HepG2 (cell line): ENCODE results near the gene SIRT6. TPM values are rescaled to one million over a fixed set of nuclear protein-coding genes. Genes with fewer than 3 reads are reported as not detected.

Experiments
- ATAC-seq: fragments of 200-7000 bp; cut with Tn5 transposase; 3 replicates; pipeline ENCODE4 v1.9.1; 2020; ENCODE audit warnings: mild to moderate bottlenecking, moderate library complexity
- Bru-seq: library from RNA; stranded (reverse); fragments of 400-500 nt; gene quantifications from one replicate; lab custom pipeline; 2021; lab: Mats Ljungman, UMichigan
- BruChase-seq, 2 experiments: library from RNA; stranded (reverse); fragments of 400-500 nt; gene quantifications; one replicate each; lab custom pipeline; 2021; lab: Mats Ljungman, UMichigan
- BruUV-seq: library from RNA; stranded (reverse); fragments of 400-500 nt; replicated peaks from 2 replicates; lab custom pipeline; 2021; lab: Mats Ljungman, UMichigan
- CTCF ChIA-PET: fragments of 300-600 bp; formaldehyde crosslinking; extraction: SDS; loops from one replicate; lab custom pipeline; 2021; ENCODE audit warnings: low total read pairs, inconsistent platforms, low intra/inter-chr PET ratio; lab: Yijun Ruan, JAX
- POLR2A ChIA-PET: fragments of 350-600 bp; sonication (Branson Sonifier 250); formaldehyde crosslinking; loops from one replicate; lab custom pipeline; 2020; ENCODE audit warnings: antibody characterized with exemption, inconsistent platforms; lab: Yijun Ruan, JAX
- DNase-seq: peaks from one replicate; pipeline ENCODE4 v3.0.0-alpha.2; 2015; ENCODE audit warnings: low spot score
- FAIRE-seq: peaks from 3 replicates; lab custom pipeline; 2011; peaks lifted over from hg19 to GRCh38; lab: Jason Lieb, UNC
- H2AFZ ChIP-seq: one replicate; pipeline ENCODE4 v1.6.1; 2011; ENCODE audit warnings: low read length, inconsistent platforms
- H3K27ac ChIP-seq: fragments of 300-600 bp; 3 replicates; pipeline ENCODE4 v1.8.0; 2011; ENCODE audit warnings: mixed run types, mild to moderate bottlenecking, mixed read lengths, low read length, inconsistent platforms; ENCODE audit not compliant: insufficient read depth; ENCODE audit errors: extremely low read length
- H3K27me3 ChIP-seq, 2 experiments: fragments of 200-600 bp in 1 of 2; 2 replicates in 1 of 2; 3 replicates in 1 of 2; pipeline versions ENCODE4 v1.6.0 to v1.8.0; 2011; ENCODE audit warnings: low read length in 2 of 2, mild to moderate bottlenecking in 2 of 2, moderate library complexity in 2 of 2, inconsistent platforms in 1 of 2; ENCODE audit not compliant: insufficient read depth in 2 of 2, control insufficient read depth in 1 of 2
- H3K36me3 ChIP-seq, 2 experiments: fragments of 200-600 bp in 1 of 2; replicated peaks in 1 of 2; 2 replicates in 1 of 2; 3 replicates in 1 of 2; pipeline versions ENCODE4 v1.5.1 to v1.8.0; 2011; ENCODE audit warnings: low read length in 2 of 2, inconsistent platforms in 1 of 2; ENCODE audit not compliant: insufficient read depth in 2 of 2, control insufficient read depth in 1 of 2
- H3K4me1 ChIP-seq: 2 replicates; pipeline ENCODE4 v1.5.1; 2012; ENCODE audit warnings: low read length, inconsistent platforms; ENCODE audit not compliant: insufficient read depth
- H3K4me2 ChIP-seq: 2 replicates; pipeline ENCODE4 v1.6.0; 2011; ENCODE audit warnings: low read depth, low read length, inconsistent platforms
- H3K4me3 ChIP-seq, 3 experiments: fragments of 200-600 bp in 1 of 3; sonication (generic), shearing (Covaris generic) in 1 of 3; replicated peaks in 1 of 3; 2 replicates each; pipeline ENCODE4 v1.5.1; 2011 to 2016; ENCODE audit warnings: low read length in 3 of 3, inconsistent platforms in 2 of 3, low read depth in 2 of 3, mild to moderate bottlenecking in 2 of 3, control low read depth in 1 of 3, mixed read lengths in 1 of 3; ENCODE audit not compliant: insufficient read depth in 1 of 3
- H3K79me2 ChIP-seq: one replicate; pipeline ENCODE4 v1.6.1; 2011; ENCODE audit warnings: low read length, inconsistent platforms; ENCODE audit not compliant: insufficient read depth
- H3K9ac ChIP-seq: 2 replicates; pipeline ENCODE4 v1.6.0; 2011; ENCODE audit warnings: mild to moderate bottlenecking, low read depth, low read length, inconsistent platforms; ENCODE audit not compliant: insufficient read depth
- H3K9me3 ChIP-seq: 2 replicates; pipeline ENCODE4 v1.5.1; 2012; ENCODE audit warnings: mild to moderate bottlenecking, low read length
- H4K20me1 ChIP-seq: 2 replicates; pipeline ENCODE4 v1.6.0; 2011; ENCODE audit warnings: inconsistent platforms, mild to moderate bottlenecking, low read length, moderate library complexity; ENCODE audit not compliant: insufficient read depth
- ARNT ChIP-seq: fragments of 450-650 bp; IDR thresholded peaks from 2 replicates; pipeline ENCODE4 v1.6.1; 2017
- EEA1 ChIP-seq: sonication (generic); formaldehyde crosslinking; IDR thresholded peaks from 2 replicates; pipeline ENCODE4 v1.5.1; 2020; ENCODE audit warnings: mild to moderate bottlenecking, missing genetic modification reagents, borderline replicate concordance
- ERF ChIP-seq: IDR thresholded peaks from 2 replicates; pipeline ENCODE4 v1.6.1; 2018; ENCODE audit warnings: missing biosample characterization, missing genetic modification reagents
- PHF5A ChIP-seq: IDR thresholded peaks from one replicate; pipeline ENCODE4 v1.6.1; 2018; ENCODE audit warnings: low read depth, missing genetic modification reagents; ENCODE audit not compliant: unreplicated experiment
- ZBTB20 ChIP-seq: sonication (generic); formaldehyde crosslinking; IDR thresholded peaks from 2 replicates; pipeline ENCODE4 v1.8.1; 2023; ENCODE audit warnings: missing genetic modification reagents, low read depth, mild to moderate bottlenecking, borderline replicate concordance
- ZNF777 ChIP-seq: sonication (generic); formaldehyde crosslinking; IDR thresholded peaks from 2 replicates; pipeline ENCODE4 v1.4.0; 2020; ENCODE audit warnings: missing genetic modification reagents
- ZNF816 ChIP-seq: sonication (generic); formaldehyde crosslinking; IDR thresholded peaks from 2 replicates; pipeline ENCODE4 v1.8.0; 2022; ENCODE audit warnings: missing genetic modification reagents, mild to moderate bottlenecking, borderline replicate concordance
- ZSCAN20 ChIP-seq: sonication (generic); formaldehyde crosslinking; IDR thresholded peaks from 2 replicates; pipeline ENCODE4 v1.4.0; 2020; ENCODE audit warnings: missing genetic modification reagents, mild to moderate bottlenecking, borderline replicate concordance
- WGBS: methylation state at CpG from one replicate; pipeline ENCODE4 v1.1.6; 2017; ENCODE audit warnings: low lambda C conversion rate; 5-methylcytosine and 5-hydroxymethylcytosine counted together
- in situ Hi-C: cut with HindIII; loops from 2 replicates; pipeline ENCODE4 v1.10.0; 2017; ENCODE audit warnings: low pct_unique_long_range_greater_than_20kb; ENCODE audit not compliant: extremely low pct_ligation_motif_present
- intact Hi-C: fragments of 100-400 bp; cut with micrococcal nuclease; formaldehyde crosslinking; loops from one replicate; pipeline ENCODE4 v1.10.0; 2022; ENCODE audit not compliant: unreplicated experiment
- long read RNA-seq, 2 experiments: library from RNA in 1 of 2; library from polyadenylated mRNA in 1 of 2; stranded (forward) in 1 of 2; unstranded in 1 of 2; transcript quantifications; one replicate each; pipeline ENCODE4 v2.0.0, GENCODE V29; 2019 to 2022
- polyA minus RNA-seq, 3 experiments: library from RNA; depleted of rRNA, polyadenylated mRNA; stranded (reverse); fragments of >200 nt; gene quantifications; 2 replicates each; pipeline ENCODE4 v1.2.3, GENCODE V29; 2011; ENCODE audit warnings: low replicate concordance in 1 of 3
- polyA plus RNA-seq, 8 experiments: library from polyadenylated mRNA; depleted of rRNA in 3 of 8; stranded (reverse) in 7 of 8; unstranded in 1 of 8; fragments of >200 nt; fragmentation: Illumina TruSeq in 4 of 8; extraction: Trizol in 4 of 8; gene quantifications; 2 replicates each; pipeline versions ENCODE4 v1.2.1 to v1.2.3, GENCODE V29; 2011 to 2016; ENCODE audit warnings: low read depth in 4 of 8, missing spikeins in 1 of 8, mixed read lengths in 1 of 8; ENCODE audit not compliant: insufficient read depth in 1 of 8
- total RNA-seq, 5 experiments: library from RNA; depleted of rRNA; stranded (reverse); fragments of >200 nt; fragmentation: Illumina TruSeq; extraction: Trizol; gene quantifications; 2 replicates each; pipeline ENCODE4 v1.2.3, GENCODE V29; 2016; ENCODE audit warnings: low read depth in 1 of 5
- TF ChIP-seq, protein P1 (sequence below): sonication (generic); formaldehyde crosslinking; IDR thresholded peaks from 2 replicates; pipeline ENCODE4 v1.8.0; 2022; ENCODE audit warnings: mild to moderate bottlenecking, missing genetic modification reagents; ENCODE audit not compliant: insufficient replicate concordance
- TF ChIP-seq, protein P2 (sequence below): sonication (generic); formaldehyde crosslinking; IDR thresholded peaks from 2 replicates; pipeline ENCODE4 v1.4.0; 2020; ENCODE audit warnings: missing genetic modification reagents
- TF ChIP-seq, protein P3 (sequence below): IDR thresholded peaks from 2 replicates; pipeline ENCODE4 v1.6.1; 2016; ENCODE audit warnings: mild to moderate bottlenecking, missing biosample characterization, missing genetic modification reagents
- TF ChIP-seq, protein P4 (sequence below): sonication (generic); formaldehyde crosslinking; IDR thresholded peaks from 2 replicates; pipeline ENCODE4 v1.4.0; 2020; ENCODE audit warnings: mild to moderate bottlenecking, missing genetic modification reagents
- TF ChIP-seq, protein P5 (sequence below): sonication (generic); formaldehyde crosslinking; IDR thresholded peaks from 2 replicates; pipeline ENCODE4 v1.8.1; 2023; ENCODE audit warnings: mild to moderate bottlenecking, missing genetic modification reagents, borderline replicate concordance

SIRT6 gene
- total RNA-seq (2016; rRNA removed; fragmentation: Illumina TruSeq; extraction: Trizol), result 8.6 and 11.0 TPM in 2 replicates
- total RNA-seq (2016; cell fraction: cytosol; rRNA removed; fragmentation: Illumina TruSeq; extraction: Trizol; ENCODE audit: low read depth), result 7.2 and 9.1 TPM in 2 replicates
- total RNA-seq (2016; cell fraction: insoluble cytoplasmic fraction; rRNA removed; fragmentation: Illumina TruSeq; extraction: Trizol), result 7.9 and 10.6 TPM in 2 replicates
- total RNA-seq (2016; cell fraction: membrane; rRNA removed; fragmentation: Illumina TruSeq; extraction: Trizol), result 7.5 and 8.1 TPM in 2 replicates
- total RNA-seq (2016; cell fraction: nucleus; rRNA removed; fragmentation: Illumina TruSeq; extraction: Trizol), result 7.0 and 8.1 TPM in 2 replicates
- 18.4 and 20.7 TPM in 2 replicates for polyA plus RNA-seq (2011; rRNA removed)
- polyA plus RNA-seq (2011; cell fraction: cytosol; rRNA removed), result 12.2 and 19.4 TPM in 2 replicates
- 69.5 and 82.9 TPM in 2 replicates for polyA plus RNA-seq (2011; cell fraction: nucleus; rRNA removed)
- 7.3 and 9.2 TPM in 2 replicates for polyA plus RNA-seq (2012)
- polyA plus RNA-seq (2016; cell fraction: cytosol; fragmentation: Illumina TruSeq; extraction: Trizol; ENCODE audit: low read depth), result 4.6 and 5.1 TPM in 2 replicates
- polyA plus RNA-seq (2016; cell fraction: insoluble cytoplasmic fraction; fragmentation: Illumina TruSeq; extraction: Trizol; ENCODE audit: low read depth), result 9.5 and 10.8 TPM in 2 replicates
- polyA plus RNA-seq (2016; cell fraction: membrane; fragmentation: Illumina TruSeq; extraction: Trizol; ENCODE audit: low read depth), result 6.0 TPM in 2 replicates
- 31.6 and 35.6 TPM in 2 replicates for polyA plus RNA-seq (2016; cell fraction: nucleus; fragmentation: Illumina TruSeq; extraction: Trizol; ENCODE audit: insufficient read depth, low read depth)
- polyA minus RNA-seq (2011; rRNA and poly(A)+ RNA removed; ENCODE audit: low replicate concordance), result 18.0 and 19.2 TPM in 2 replicates
- polyA minus RNA-seq (2011; cell fraction: cytosol; rRNA and poly(A)+ RNA removed), result 6.8 and 7.4 TPM in 2 replicates
- polyA minus RNA-seq (2011; cell fraction: nucleus; rRNA and poly(A)+ RNA removed), result 9.0 TPM in 2 replicates
- Bru-seq, nascent RNA, result percentile 47 among the genes with signal in this experiment
- BruChase-seq, experiment 1, labeled RNA remaining after a 6-hour chase, result percentile 72 among the genes with signal in this experiment
- BruChase-seq, experiment 2, labeled RNA remaining after a 2-hour chase, result percentile 60 among the genes with signal in this experiment
- long read RNA-seq, experiment 1, partial matches to known transcripts, result 1 of 10 reads
- long read RNA-seq, experiment 1, other reads (novel, unspliced or antisense), result 6 of 10 reads
- long read RNA-seq, experiment 2, transcript SIRT6-202 (8 exons, 1,641 nt), result major isoform, 9 of 34 reads
- long read RNA-seq, experiment 2, partial matches to known transcripts, result 6 of 34 reads
- long read RNA-seq, experiment 2, other reads (novel, unspliced or antisense), result 18 of 34 reads

DNA sequence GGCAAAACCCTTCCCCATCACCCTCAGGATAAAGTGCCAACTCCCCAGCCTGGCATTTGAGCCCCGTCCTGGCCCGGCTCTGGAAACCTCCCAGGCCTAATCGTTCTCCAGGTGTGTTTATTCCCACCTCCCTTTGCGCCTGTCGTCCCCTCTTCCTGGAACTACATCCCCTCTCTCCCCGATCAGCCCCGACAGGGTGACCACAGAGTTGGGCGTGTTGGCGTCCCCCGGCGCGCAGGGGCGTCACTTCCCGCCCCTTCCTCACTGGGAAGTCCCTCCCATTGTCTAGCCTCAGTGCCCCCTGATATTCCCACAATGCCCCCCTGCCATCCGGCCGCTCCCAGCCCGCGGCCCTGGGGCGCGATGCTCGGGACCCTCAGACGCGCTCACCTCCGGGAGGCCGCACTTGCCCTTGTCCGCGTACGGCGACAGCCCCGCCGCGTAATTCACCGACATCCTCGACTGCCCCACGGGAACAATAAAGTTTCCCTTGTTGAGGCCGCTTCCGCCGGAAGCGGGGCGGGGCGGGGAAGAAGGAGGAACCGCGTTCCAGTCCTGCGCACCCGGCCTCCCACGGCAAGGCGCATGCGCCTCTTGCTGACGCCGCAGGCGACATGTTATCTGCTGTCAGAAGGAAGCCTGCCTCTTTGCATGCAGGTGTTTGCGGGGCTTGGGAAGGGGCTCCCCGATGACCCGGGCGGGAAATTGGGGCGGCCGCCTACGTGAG lies at the start of gene SIRT6, which contains the start of gene ANKRD24:
Gene SIRT6, minus strand, starts transcription at position 480 of the 727 bp plus-strand sequence. Its CDS starts 24 bp downstream, at position 456.
Gene ANKRD24, plus strand, starts transcription at position 606 of the 727 bp plus-strand sequence. CDS start 3,737 bp downstream, outside the sequence.
- in situ Hi-C loops (no loop called here), intact Hi-C loops (no loop called here)
- peak within 1 kb of the TSS; percentile 46 for H3K27ac ChIP-seq
- H4K20me1 ChIP-seq, result no peaks in the 10 kb centered on the region
- H3K79me2 ChIP-seq, result no peaks in the 10 kb centered on the region
- peak within 1 kb of the TSS; percentile 84 for H3K9ac ChIP-seq
- ATAC-seq (peak; percentile 74), FAIRE-seq (peak; percentile 85), DNase-seq (peak; percentile 87)
- ChIA-PET CTCF (no interaction called here), POLR2A (no interaction called here)
- 1% methylated on average over 19 of the region's 58 CpGs for WGBS
- no peaks in the 10 kb centered on the region; a peak in 1 of 5 replicates for H3K36me3 ChIP-seq
- peak within 1 kb of the TSS; percentile 74 to 95 (median 93) for H3K4me3 ChIP-seq
- no TSS peak for BruUV-seq
- no peak within 1 kb of the TSS for H2AFZ ChIP-seq
- peaks cover 42% of the 10 kb centered on the region for H3K4me1 ChIP-seq
- H3K9me3 ChIP-seq, result no peaks in the 10 kb centered on the region
- H3K4me2 ChIP-seq, result peak within 1 kb of the TSS; percentile 94
- H3K27me3 ChIP-seq, result no peaks in the 10 kb centered on the region; a peak in 1 of 5 replicates
- TF ChIP-seq ZBTB20 (CRISPR knock-in tag) (no peak), ARNT (no peak), ZNF777 (CRISPR knock-in tag) (peak; percentile 43; the same call in 1 of the 2 replicates), EEA1 (CRISPR knock-in tag) (no peak; the same call in 1 of the 2 replicates), ZSCAN20 (CRISPR knock-in tag) (no peak), PHF5A (CRISPR knock-in tag) (peak; percentile 90), ERF (CRISPR knock-in tag) (peak; percentile 95), ZNF816 (CRISPR knock-in tag) (no peak)
- TF ChIP-seq, protein P1, sequence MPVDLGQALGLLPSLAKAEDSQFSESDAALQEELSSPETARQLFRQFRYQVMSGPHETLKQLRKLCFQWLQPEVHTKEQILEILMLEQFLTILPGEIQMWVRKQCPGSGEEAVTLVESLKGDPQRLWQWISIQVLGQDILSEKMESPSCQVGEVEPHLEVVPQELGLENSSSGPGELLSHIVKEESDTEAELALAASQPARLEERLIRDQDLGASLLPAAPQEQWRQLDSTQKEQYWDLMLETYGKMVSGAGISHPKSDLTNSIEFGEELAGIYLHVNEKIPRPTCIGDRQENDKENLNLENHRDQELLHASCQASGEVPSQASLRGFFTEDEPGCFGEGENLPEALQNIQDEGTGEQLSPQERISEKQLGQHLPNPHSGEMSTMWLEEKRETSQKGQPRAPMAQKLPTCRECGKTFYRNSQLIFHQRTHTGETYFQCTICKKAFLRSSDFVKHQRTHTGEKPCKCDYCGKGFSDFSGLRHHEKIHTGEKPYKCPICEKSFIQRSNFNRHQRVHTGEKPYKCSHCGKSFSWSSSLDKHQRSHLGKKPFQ (CRISPR knock-in tag), result no peak
- TF ChIP-seq, protein P2, sequence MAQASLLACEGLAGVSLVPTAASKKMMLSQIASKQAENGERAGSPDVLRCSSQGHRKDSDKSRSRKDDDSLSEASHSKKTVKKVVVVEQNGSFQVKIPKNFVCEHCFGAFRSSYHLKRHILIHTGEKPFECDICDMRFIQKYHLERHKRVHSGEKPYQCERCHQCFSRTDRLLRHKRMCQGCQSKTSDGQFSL, result no peak
- TF ChIP-seq, protein P3, sequence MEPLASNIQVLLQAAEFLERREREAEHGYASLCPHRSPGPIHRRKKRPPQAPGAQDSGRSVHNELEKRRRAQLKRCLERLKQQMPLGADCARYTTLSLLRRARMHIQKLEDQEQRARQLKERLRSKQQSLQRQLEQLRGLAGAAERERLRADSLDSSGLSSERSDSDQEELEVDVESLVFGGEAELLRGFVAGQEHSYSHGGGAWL (CRISPR knock-in tag), result peak; percentile 80
- TF ChIP-seq, protein P4, sequence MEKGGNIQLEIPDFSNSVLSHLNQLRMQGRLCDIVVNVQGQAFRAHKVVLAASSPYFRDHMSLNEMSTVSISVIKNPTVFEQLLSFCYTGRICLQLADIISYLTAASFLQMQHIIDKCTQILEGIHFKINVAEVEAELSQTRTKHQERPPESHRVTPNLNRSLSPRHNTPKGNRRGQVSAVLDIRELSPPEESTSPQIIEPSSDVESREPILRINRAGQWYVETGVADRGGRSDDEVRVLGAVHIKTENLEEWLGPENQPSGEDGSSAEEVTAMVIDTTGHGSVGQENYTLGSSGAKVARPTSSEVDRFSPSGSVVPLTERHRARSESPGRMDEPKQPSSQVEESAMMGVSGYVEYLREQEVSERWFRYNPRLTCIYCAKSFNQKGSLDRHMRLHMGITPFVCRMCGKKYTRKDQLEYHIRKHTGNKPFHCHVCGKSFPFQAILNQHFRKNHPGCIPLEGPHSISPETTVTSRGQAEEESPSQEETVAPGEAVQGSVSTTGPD (CRISPR knock-in tag), result no peak
- TF ChIP-seq, protein P5, sequence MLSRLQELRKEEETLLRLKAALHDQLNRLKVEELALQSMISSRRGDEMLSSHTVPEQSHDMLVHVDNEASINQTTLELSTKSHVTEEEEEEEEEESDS (CRISPR knock-in tag), result no peak
